DMS153 (cell line): ENCODE measurements around the gene SMG1.
"Not testable (repeated sequence)": the region's sequence is repeated elsewhere in the genome, so short reads cannot be mapped to it uniquely, and the experiment has no call there.

Experiments used
- DNase-seq: peaks from one replicate; lab custom pipeline; 2025; lab: John Stamatoyannopoulos, UW

The SMG1 gene

DNA sequence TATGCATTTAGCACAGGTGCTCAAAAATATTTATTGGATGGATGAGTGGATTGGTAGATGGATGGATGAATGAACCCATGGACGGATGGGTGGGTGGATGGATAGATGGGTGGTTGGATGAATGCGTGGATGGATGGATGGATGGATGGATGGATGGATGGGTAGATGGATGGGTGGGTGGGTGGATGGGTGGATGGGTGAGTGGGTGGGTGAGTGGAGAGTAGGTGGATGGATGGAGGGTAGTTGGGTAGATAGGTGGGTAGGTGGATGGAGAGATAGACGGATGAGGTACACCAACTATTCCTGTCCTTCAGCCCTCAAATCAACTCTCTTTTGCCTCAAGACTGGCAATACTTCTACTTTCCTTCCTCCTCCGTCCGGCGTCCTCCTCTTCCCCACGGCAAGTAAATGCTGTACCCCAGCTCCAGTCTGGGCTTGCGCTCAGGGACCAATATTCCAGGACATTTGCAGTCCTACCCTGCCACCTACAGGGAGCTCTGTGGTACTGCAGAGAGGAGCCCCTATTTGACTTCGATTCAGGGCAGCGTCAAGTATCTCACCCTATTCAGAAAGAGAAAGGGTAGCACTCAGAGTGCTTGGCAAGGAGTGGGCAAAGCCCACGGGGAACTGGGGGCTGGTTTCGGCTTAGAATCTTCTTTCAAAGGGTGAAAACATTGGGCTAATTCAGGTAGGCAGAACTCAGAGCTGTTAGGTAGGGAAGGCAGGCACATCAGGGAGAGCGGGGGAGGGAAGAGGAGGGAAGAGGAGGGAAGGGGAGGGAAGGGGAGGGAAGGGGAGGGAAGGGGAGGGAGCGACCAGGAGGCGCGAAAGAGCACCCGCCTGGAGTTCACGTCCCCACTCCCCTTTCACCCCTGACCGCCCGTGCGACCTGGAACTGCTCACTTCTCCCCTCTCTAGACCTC, 166.3 kb downstream of the SMG1 start:
- DNase-seq = peak; percentile 31

DNA sequence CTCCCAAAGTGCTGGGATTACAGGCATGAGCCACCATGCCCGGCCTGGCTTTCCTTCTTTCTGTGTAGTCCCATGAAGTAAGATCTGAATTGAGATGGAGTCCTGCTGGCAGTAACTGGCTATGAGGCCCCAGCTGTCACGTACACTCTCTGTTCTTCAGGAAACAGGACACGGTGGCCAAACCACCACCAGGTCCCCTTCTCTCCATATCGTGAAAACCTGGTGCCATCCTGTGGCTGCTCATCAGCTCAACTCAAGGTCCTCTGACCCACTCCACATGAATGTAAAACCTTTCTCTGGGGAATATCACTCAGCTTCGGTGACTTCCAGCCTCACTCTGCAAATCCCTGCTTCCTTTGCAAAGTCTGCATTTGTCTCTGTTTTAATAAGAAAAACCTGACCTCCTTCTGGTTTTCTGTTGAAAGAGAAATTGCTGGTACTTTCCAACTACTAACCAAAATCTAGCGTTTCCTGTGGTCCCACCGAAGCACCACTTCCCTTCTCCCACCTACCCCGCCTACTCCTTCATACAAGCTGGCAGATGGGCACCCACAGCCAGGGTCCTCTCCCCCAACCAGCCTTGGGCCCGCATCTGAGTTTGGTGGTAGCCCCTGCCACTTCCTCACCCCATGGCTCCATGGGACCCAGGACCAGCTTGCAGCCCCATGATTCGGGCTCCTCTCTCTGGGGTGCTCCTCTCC, 168.1 kb downstream of the SMG1 start:
- DNase-seq = not testable (repeated sequence)

DNA sequence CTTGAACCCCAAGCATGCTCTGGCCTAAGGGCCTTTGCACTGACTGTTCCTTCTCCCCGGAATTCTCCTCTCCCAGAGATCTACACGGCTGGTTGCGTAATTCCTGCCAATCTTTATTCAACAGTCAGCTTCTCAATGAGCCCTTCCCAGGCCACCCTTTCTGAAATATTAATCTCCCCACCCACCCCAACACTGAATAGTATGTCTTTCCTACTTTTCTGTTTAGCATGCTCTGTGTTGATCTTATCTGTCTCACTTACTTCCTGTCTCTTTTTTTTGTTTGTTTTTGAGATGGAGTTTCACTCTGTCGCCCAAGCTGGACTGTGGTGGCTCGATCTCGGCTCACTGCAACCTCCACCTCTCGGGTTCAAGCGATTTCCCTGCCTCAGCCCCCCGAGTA, 169.6 kb downstream of the SMG1 start:
- DNase-seq = not testable (repeated sequence)
